Fibroblast of lung (primary cell): Measurements from ENCODE around the gene TIAM2. TPM values are rescaled to one million over a fixed set of nuclear protein-coding genes. Genes with fewer than 3 reads are reported as not detected.

Experiments
- DNase-seq, 2 donors: peaks; one replicate each; pipeline versions ENCODE4 v3.0.0 to v3.0.0-alpha.2; 2010; ENCODE audit warnings: low read depth in 2 of 2
- H2AFZ ChIP-seq: 2 replicates; pipeline ENCODE4 v1.5.1; 2012; ENCODE audit warnings: low read length, control low read depth, inconsistent platforms
- H3K27ac ChIP-seq: 2 replicates; pipeline ENCODE4 v1.5.1; 2011; ENCODE audit warnings: low read length, control low read depth; ENCODE audit not compliant: insufficient read depth
- H3K27me3 ChIP-seq: 2 replicates; pipeline ENCODE4 v1.5.1; 2011; ENCODE audit warnings: mild to moderate bottlenecking, low read length; ENCODE audit not compliant: control insufficient read depth, insufficient read depth
- H3K36me3 ChIP-seq: 2 replicates; pipeline ENCODE4 v1.5.1; 2011; ENCODE audit warnings: low read length; ENCODE audit not compliant: control insufficient read depth, insufficient read depth
- H3K4me1 ChIP-seq: 2 replicates; pipeline ENCODE4 v1.5.1; 2011; ENCODE audit warnings: low read length; ENCODE audit not compliant: control insufficient read depth, insufficient read depth; ENCODE audit errors: extremely low read depth
- H3K4me2 ChIP-seq: 2 replicates; pipeline ENCODE4 v1.5.1; 2011; ENCODE audit warnings: low read length, control low read depth; ENCODE audit not compliant: insufficient read depth; ENCODE audit errors: extremely low read depth
- H3K4me3 ChIP-seq, 4 experiments: fragments of 200-600 bp in 1 of 4; sonication (generic) in 1 of 4; replicated peaks in 1 of 4; 2 replicates each; pipeline ENCODE4 v1.5.1; 2011 to 2016; ENCODE audit warnings: low read length in 4 of 4, low read depth in 3 of 4, mild to moderate bottlenecking in 3 of 4, control low read depth in 2 of 4, inconsistent platforms in 1 of 4, mixed read lengths in 1 of 4; ENCODE audit not compliant: insufficient read depth in 1 of 4; ENCODE audit errors: control extremely low read depth in 1 of 4
- H3K79me2 ChIP-seq: 2 replicates; pipeline ENCODE4 v1.5.1; 2012; ENCODE audit warnings: mild to moderate bottlenecking, low read length, inconsistent platforms; ENCODE audit not compliant: control insufficient read depth, insufficient read depth
- H3K9ac ChIP-seq: 2 replicates; pipeline ENCODE4 v1.5.1; 2011; ENCODE audit warnings: mild to moderate bottlenecking, low read length, control low read depth; ENCODE audit not compliant: insufficient read depth
- H3K9me3 ChIP-seq: 2 replicates; pipeline ENCODE4 v1.5.1; 2012; ENCODE audit warnings: low read depth, low read length; ENCODE audit not compliant: control insufficient read depth, insufficient read depth
- H4K20me1 ChIP-seq: 2 replicates; pipeline ENCODE4 v1.5.1; 2011; ENCODE audit warnings: low read length; ENCODE audit not compliant: control insufficient read depth, insufficient read depth; ENCODE audit errors: extremely low read depth
- EZH2 ChIP-seq: IDR thresholded peaks from 2 replicates; pipeline ENCODE4 v1.5.1; 2012; ENCODE audit warnings: low read length, control low read depth, mild to moderate bottlenecking; ENCODE audit errors: missing control alignments
- polyA plus RNA-seq, 2 donors: library from polyadenylated mRNA; depleted of rRNA in 1 of 2; stranded (reverse) in 1 of 2; unstranded in 1 of 2; fragments of >200 nt; gene quantifications; 2 replicates each; pipeline ENCODE4 v1.2.1, GENCODE V29; 2011 to 2012; ENCODE audit warnings: missing spikeins in 1 of 2
- total RNA-seq: library from RNA; depleted of rRNA; stranded (reverse); fragments of >200 nt; gene quantifications from 2 replicates; pipeline ENCODE4 v1.2.1, GENCODE V29; 2014
- TF ChIP-seq, protein P1 (sequence below), 2 donors: IDR thresholded peaks in 1 of 2; conservative IDR thresholded peaks in 1 of 2; 1 replicate in 1 of 2; 2 replicates in 1 of 2; pipeline ENCODE4 v1.5.1; 2011 to 2012; ENCODE audit warnings: low read length in 2 of 2, control low read depth in 1 of 2, inconsistent platforms in 1 of 2, low read depth in 1 of 2, mild to moderate bottlenecking in 1 of 2

TIAM2 gene
- total and polyA plus RNA-seq, 2 donors (not counting 1 experiment from before 2014, with no cell fraction given), result 6.2 to 11.2 TPM

DNA sequence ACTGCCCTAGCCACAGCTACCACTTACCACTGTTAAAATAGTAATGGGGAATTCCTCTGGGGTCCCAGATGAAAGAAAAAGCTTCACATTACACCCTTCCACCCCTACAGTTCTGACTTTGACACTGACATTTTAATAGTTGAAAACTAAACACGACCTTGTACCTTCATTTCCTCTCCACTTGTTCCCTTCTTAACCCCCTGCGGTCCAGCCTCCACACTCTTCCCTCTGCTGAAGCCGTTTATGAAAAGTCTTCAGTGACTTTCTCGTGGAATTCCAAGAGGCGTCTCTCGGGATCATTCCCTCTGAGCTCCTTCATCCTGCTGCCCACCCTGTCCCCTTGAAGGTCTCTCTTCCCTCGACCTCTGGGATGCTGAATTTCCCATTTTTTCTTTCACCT, 36.6 kb upstream of the TIAM2 start:
- H3K27me3 ChIP-seq, result no peaks in the 10 kb centered on the region
- H4K20me1 ChIP-seq, result no peaks in the 10 kb centered on the region
- TF ChIP-seq, protein P1, sequence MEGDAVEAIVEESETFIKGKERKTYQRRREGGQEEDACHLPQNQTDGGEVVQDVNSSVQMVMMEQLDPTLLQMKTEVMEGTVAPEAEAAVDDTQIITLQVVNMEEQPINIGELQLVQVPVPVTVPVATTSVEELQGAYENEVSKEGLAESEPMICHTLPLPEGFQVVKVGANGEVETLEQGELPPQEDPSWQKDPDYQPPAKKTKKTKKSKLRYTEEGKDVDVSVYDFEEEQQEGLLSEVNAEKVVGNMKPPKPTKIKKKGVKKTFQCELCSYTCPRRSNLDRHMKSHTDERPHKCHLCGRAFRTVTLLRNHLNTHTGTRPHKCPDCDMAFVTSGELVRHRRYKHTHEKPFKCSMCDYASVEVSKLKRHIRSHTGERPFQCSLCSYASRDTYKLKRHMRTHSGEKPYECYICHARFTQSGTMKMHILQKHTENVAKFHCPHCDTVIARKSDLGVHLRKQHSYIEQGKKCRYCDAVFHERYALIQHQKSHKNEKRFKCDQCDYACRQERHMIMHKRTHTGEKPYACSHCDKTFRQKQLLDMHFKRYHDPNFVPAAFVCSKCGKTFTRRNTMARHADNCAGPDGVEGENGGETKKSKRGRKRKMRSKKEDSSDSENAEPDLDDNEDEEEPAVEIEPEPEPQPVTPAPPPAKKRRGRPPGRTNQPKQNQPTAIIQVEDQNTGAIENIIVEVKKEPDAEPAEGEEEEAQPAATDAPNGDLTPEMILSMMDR (conservative IDR thresholded peaks at IDR 0.05 in 1 of 2, IDR thresholded peaks at IDR 0.05 in 1 of 2; ENCODE audit: low read depth in 1 of 2, low read length in 2 of 2), result no peak
- no peak for TF ChIP-seq EZH2
- DNase-seq, result no peak
- H3K4me3 ChIP-seq, result no peak overlapping the region
- H3K36me3 ChIP-seq, result no peaks in the 10 kb centered on the region
- no peak overlapping the region for H3K4me2 ChIP-seq
- H3K9ac ChIP-seq, result no peak overlapping the region
- H3K79me2 ChIP-seq, result no peaks in the 10 kb centered on the region
- no peak overlapping the region for H2AFZ ChIP-seq
- no peak overlapping the region for H3K27ac ChIP-seq
- H3K4me1 ChIP-seq, result no peaks in the 10 kb centered on the region
- H3K9me3 ChIP-seq, result no peaks in the 10 kb centered on the region

DNA sequence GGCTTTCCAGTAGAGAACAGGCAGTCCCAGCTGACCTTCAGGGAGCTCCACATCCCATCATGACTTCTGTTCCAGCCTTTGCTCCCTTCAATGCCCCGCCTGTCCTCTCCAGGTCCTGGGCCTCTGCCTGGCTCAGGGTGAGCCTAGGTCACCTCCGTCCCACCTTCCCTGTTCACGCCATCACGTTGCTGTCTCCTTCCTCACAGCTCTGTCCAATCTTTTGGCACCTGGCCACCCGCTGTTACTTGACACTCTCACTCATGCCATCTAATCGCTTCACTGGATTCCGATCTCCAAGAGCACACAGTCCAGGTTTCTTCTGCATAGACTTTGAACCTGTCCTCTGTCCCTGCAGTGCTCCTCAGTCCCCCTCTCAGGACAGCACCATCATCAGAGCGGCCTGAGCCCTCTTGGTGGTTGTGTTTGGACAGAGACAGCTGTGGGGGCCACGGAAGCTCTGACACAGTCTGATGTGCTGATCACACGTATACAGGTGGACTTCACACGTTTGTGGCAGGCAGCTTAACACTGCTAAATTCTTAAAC, 34.7 kb upstream of the TIAM2 start:
- Histone ChIP-seq H3K4me2 (no peak overlapping the region), H2AFZ (no peak overlapping the region), H3K4me3 (no peak overlapping the region), H3K9me3 (no peaks in the 10 kb centered on the region), H3K27me3 (no peaks in the 10 kb centered on the region), H3K4me1 (no peaks in the 10 kb centered on the region), H3K79me2 (no peaks in the 10 kb centered on the region), H3K36me3 (no peaks in the 10 kb centered on the region), H3K27ac (no peak overlapping the region), H3K9ac (no peak overlapping the region), H4K20me1 (no peaks in the 10 kb centered on the region)
- no peak for TF ChIP-seq EZH2
- TF ChIP-seq, protein P1 (conservative IDR thresholded peaks at IDR 0.05 in 1 of 2, IDR thresholded peaks at IDR 0.05 in 1 of 2; ENCODE audit: low read depth in 1 of 2, low read length in 2 of 2), result no peak
- DNase-seq, result no peak

DNA sequence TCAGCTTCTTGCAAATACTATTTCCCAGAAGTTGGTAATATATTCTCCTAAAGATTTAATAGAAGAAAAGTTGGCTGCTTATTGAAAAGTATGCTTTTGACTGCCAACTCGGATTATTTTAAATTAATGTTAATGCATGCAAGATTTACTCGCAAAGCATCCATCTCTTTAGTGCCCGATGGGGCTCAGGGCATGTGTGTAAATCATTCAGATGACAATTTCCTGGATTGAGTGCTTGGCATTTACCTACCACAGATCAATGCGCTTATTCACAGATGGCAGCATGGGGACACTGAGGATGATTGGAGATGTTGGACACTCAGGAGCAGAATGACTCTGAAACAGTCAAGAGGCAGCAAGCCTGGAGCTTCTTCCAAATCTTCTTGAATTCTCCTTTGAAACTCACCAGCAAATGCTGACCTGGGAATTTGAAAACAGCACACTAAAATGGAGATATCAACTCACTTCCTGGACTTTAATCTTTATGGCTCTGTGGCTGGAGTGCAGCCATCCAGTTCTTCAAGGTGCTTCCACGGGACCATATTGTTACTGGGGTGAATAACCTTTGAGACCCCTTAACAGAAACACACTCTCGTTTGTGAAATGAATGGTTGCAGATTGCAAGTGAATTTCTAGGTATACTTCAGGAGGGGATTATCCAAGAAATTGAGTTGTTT, 34.1 kb upstream of the TIAM2 start:
- H2AFZ ChIP-seq, result no peak overlapping the region
- no peaks in the 10 kb centered on the region for H3K4me1 ChIP-seq
- H3K79me2 ChIP-seq, result no peaks in the 10 kb centered on the region
- no peaks in the 10 kb centered on the region for H3K36me3 ChIP-seq
- TF ChIP-seq, protein P1 (conservative IDR thresholded peaks at IDR 0.05 in 1 of 2, IDR thresholded peaks at IDR 0.05 in 1 of 2; ENCODE audit: low read depth in 1 of 2, low read length in 2 of 2), result no peak
- no peak for TF ChIP-seq EZH2
- H3K27me3 ChIP-seq, result no peaks in the 10 kb centered on the region
- H3K4me2 ChIP-seq, result no peak overlapping the region
- H4K20me1 ChIP-seq, result no peaks in the 10 kb centered on the region
- DNase-seq, result no peak
- no peaks in the 10 kb centered on the region for H3K9me3 ChIP-seq
- no peak overlapping the region for H3K9ac ChIP-seq
- H3K27ac ChIP-seq, result no peak overlapping the region
- no peak overlapping the region for H3K4me3 ChIP-seq
